BJ (cell line): ENCODE measurements around the gene CTIF. TPM values are rescaled to one million over a fixed set of nuclear protein-coding genes. Genes with fewer than 3 reads are reported as not detected.

Source experiments
- CTCF ChIA-PET: fragments of 350-600 bp; formaldehyde crosslinking; extraction: SDS; loops from one replicate; lab custom pipeline; 2021; ENCODE audit warnings: antibody characterized with exemption, inconsistent platforms; lab: Yijun Ruan, JAX
- POLR2A ChIA-PET: fragments of 300-600 bp; sonication (Branson Sonifier 250); formaldehyde crosslinking; extraction: SDS; loops from one replicate; lab custom pipeline; 2021; ENCODE audit warnings: antibody characterized with exemption; lab: Charles Lee
- DNase-seq: peaks from one replicate; pipeline ENCODE4 v3.0.0-alpha.2; 2011; ENCODE audit warnings: low read depth
- H3K27me3 ChIP-seq: 2 replicates; pipeline ENCODE4 v1.6.0; 2011; ENCODE audit warnings: low read length; ENCODE audit not compliant: control insufficient read depth, insufficient read depth
- H3K36me3 ChIP-seq: 2 replicates; pipeline ENCODE4 v1.5.1; 2011; ENCODE audit warnings: low read length; ENCODE audit not compliant: control insufficient read depth, insufficient read depth
- H3K4me3 ChIP-seq: 2 replicates; pipeline ENCODE4 v1.5.1; 2011; ENCODE audit warnings: low read depth, mild to moderate bottlenecking, control low read depth, low read length
- polyA plus RNA-seq: library from polyadenylated mRNA; depleted of rRNA; stranded (reverse); fragments of >200 nt; gene quantifications from 2 replicates; pipeline ENCODE4 v1.2.3, GENCODE V29; 2011
- TF ChIP-seq, protein P1 (sequence below): IDR thresholded peaks from 2 replicates; pipeline ENCODE4 v1.5.1; 2011; ENCODE audit warnings: low read depth, mild to moderate bottlenecking, control low read depth, inconsistent platforms, low read length, moderate library complexity; ENCODE audit not compliant: insufficient read depth

CTIF gene
- polyA plus RNA-seq, 1 experiment, result 105 TPM

GRCh38 chr18:48609820-48610815, 71.3 kb downstream of the CTIF start:
- TF ChIP-seq, protein P1, sequence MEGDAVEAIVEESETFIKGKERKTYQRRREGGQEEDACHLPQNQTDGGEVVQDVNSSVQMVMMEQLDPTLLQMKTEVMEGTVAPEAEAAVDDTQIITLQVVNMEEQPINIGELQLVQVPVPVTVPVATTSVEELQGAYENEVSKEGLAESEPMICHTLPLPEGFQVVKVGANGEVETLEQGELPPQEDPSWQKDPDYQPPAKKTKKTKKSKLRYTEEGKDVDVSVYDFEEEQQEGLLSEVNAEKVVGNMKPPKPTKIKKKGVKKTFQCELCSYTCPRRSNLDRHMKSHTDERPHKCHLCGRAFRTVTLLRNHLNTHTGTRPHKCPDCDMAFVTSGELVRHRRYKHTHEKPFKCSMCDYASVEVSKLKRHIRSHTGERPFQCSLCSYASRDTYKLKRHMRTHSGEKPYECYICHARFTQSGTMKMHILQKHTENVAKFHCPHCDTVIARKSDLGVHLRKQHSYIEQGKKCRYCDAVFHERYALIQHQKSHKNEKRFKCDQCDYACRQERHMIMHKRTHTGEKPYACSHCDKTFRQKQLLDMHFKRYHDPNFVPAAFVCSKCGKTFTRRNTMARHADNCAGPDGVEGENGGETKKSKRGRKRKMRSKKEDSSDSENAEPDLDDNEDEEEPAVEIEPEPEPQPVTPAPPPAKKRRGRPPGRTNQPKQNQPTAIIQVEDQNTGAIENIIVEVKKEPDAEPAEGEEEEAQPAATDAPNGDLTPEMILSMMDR, result no peak
- H3K4me3 ChIP-seq, result no peak overlapping the region
- ChIA-PET CTCF (no interaction called here), POLR2A (interaction anchor here (0.5 kb wide), 1 partner anchor 13 kb away, joined by 5 read pairs; no protein-coding TSS in a partner anchor)
- no peaks in the 10 kb centered on the region for H3K27me3 ChIP-seq
- DNase-seq, result no peak
- peaks cover 6% of the 10 kb centered on the region for H3K36me3 ChIP-seq

DNA sequence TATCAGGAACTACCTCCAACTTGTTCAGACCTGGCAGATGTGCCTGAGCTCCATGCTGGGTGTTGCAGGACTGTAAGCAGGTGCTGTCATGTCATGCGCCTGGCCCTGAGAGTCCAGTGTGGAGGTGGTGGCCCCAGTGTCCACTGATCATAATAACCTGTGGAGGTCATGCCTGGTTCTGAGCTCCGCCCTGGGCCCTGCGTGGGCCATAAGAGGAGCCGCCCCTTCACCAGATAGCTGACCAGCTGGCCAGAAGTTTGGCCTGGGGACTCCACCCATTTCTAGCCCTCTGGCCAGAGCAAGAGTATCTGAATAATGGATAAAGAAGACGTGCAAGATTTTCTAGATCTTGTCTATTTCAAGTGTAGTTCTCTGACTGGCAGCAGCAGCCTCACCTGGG, 72.4 kb downstream of the CTIF start:
- TF ChIP-seq, protein P1, result no peak
- POLR2A ChIA-PET, result no interaction called here
- Histone ChIP-seq H3K36me3 (peaks cover 8% of the 10 kb centered on the region), H3K4me3 (no peak overlapping the region), H3K27me3 (no peaks in the 10 kb centered on the region)
- DNase-seq, result no peak
- CTCF ChIA-PET, result no interaction called here

DNA sequence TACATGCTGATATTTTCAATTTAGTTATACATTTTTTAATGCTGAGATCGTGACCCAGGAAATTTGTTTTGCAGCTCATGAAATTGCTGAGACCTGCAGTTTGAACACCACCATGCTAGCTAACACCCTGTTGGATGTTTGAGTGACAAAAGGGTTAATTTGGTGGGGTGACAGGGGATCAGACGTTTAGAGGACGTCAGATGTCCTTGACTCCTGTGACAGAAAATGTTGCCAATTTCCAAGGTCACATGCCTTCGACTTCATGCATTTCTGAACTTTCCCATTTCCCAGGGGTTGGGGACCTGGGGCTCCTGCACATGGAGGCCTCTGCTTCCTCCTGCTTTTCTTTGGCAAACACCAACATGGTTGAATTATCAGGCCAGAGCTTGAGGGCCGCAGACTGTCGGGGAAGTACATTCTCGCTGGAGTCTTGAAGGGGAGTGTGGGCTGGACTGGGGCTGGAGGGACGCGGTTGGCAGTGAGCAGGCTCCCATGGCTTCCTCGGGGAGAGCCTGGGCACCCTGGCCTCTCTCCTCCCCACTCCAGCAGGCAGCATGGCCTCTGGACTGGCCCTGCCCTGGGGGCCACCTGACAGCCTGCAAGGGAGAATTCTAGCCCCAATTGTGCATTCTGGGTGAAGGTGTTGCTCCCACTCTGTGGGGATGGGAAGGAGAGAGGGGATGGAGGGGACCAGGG, 73.1 kb downstream of the CTIF start:
- TF ChIP-seq, protein P1, result no peak
- H3K4me3 ChIP-seq, result no peak overlapping the region
- POLR2A ChIA-PET, result no interaction called here
- peaks cover 10% of the 10 kb centered on the region for H3K36me3 ChIP-seq
- CTCF ChIA-PET, result interaction anchor here (1.2 kb wide), 1 partner anchor 136 kb away, joined by 4 read pairs; no protein-coding TSS in a partner anchor
- DNase-seq, result no peak
- no peaks in the 10 kb centered on the region for H3K27me3 ChIP-seq

- ChIA-PET CTCF (interaction anchor here (1.2 kb wide), 1 partner anchor 137 kb away, joined by 4 read pairs; no protein-coding TSS in a partner anchor), POLR2A (interaction anchor here (0.6 kb wide), 1 partner anchor 11 kb away, joined by 5 read pairs; no protein-coding TSS in a partner anchor)
- DNase-seq, result no peak
- H3K27me3 ChIP-seq, result no peaks in the 10 kb centered on the region
- TF ChIP-seq, protein P1, result no peak
- H3K36me3 ChIP-seq, result peaks cover 10% of the 10 kb centered on the region
- H3K4me3 ChIP-seq, result no peak overlapping the region
These were observed 73.7 kb downstream of the CTIF start for GRCh38 chr18:48612511-48612910.
